ENCODE results near the gene TMEM134. TPM values are rescaled to one million over a fixed set of nuclear protein-coding genes. Genes with fewer than 3 reads are reported as not detected.
"Not testable (repeated sequence)": the region's sequence is repeated elsewhere in the genome, so short reads cannot be mapped to it uniquely, and the experiment has no call there.

TMEM134 gene
- total and polyA plus RNA-seq, 4 donors = 10.2 to 86.9 (median 63.5) TPM

DNA sequence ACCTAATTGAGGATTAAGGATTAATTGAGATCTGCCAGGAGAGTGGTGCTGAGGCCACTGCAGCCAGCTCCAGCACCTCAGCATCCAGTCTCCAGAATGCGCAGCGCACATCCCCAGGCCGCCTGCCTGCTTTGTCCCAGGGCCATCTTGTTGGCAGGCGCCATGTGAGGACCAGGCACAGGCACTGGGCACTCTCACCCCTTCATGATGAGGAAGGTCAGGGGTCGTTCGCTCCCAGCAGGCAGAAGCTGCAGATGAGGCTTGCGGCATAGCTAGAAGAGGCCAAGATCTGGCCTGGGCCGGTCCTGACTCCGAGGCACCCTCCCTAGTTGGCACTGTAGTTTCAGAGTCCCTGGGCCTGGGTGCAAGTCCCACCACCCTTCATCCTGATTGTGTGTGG lies 47.8 kb upstream of the TMEM134 start (continued):
- TF ChIP-seq, protein P1, sequence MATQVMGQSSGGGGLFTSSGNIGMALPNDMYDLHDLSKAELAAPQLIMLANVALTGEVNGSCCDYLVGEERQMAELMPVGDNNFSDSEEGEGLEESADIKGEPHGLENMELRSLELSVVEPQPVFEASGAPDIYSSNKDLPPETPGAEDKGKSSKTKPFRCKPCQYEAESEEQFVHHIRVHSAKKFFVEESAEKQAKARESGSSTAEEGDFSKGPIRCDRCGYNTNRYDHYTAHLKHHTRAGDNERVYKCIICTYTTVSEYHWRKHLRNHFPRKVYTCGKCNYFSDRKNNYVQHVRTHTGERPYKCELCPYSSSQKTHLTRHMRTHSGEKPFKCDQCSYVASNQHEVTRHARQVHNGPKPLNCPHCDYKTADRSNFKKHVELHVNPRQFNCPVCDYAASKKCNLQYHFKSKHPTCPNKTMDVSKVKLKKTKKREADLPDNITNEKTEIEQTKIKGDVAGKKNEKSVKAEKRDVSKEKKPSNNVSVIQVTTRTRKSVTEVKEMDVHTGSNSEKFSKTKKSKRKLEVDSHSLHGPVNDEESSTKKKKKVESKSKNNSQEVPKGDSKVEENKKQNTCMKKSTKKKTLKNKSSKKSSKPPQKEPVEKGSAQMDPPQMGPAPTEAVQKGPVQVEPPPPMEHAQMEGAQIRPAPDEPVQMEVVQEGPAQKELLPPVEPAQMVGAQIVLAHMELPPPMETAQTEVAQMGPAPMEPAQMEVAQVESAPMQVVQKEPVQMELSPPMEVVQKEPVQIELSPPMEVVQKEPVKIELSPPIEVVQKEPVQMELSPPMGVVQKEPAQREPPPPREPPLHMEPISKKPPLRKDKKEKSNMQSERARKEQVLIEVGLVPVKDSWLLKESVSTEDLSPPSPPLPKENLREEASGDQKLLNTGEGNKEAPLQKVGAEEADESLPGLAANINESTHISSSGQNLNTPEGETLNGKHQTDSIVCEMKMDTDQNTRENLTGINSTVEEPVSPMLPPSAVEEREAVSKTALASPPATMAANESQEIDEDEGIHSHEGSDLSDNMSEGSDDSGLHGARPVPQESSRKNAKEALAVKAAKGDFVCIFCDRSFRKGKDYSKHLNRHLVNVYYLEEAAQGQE (IDR thresholded peaks at IDR 0.05) = no peak
- TF ChIP-seq, protein P2, sequence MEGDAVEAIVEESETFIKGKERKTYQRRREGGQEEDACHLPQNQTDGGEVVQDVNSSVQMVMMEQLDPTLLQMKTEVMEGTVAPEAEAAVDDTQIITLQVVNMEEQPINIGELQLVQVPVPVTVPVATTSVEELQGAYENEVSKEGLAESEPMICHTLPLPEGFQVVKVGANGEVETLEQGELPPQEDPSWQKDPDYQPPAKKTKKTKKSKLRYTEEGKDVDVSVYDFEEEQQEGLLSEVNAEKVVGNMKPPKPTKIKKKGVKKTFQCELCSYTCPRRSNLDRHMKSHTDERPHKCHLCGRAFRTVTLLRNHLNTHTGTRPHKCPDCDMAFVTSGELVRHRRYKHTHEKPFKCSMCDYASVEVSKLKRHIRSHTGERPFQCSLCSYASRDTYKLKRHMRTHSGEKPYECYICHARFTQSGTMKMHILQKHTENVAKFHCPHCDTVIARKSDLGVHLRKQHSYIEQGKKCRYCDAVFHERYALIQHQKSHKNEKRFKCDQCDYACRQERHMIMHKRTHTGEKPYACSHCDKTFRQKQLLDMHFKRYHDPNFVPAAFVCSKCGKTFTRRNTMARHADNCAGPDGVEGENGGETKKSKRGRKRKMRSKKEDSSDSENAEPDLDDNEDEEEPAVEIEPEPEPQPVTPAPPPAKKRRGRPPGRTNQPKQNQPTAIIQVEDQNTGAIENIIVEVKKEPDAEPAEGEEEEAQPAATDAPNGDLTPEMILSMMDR (IDR thresholded peaks at IDR 0.05; ENCODE audit: low read depth, low read length, missing input control) = no peak
- TF ChIP-seq RXRA (IDR thresholded peaks at IDR 0.05) (no peak), FOXA1 (IDR thresholded peaks at IDR 0.05) (no peak), RAD21 (IDR thresholded peaks at IDR 0.05) (no peak), SP1 (IDR thresholded peaks at IDR 0.05) (no peak)

DNA sequence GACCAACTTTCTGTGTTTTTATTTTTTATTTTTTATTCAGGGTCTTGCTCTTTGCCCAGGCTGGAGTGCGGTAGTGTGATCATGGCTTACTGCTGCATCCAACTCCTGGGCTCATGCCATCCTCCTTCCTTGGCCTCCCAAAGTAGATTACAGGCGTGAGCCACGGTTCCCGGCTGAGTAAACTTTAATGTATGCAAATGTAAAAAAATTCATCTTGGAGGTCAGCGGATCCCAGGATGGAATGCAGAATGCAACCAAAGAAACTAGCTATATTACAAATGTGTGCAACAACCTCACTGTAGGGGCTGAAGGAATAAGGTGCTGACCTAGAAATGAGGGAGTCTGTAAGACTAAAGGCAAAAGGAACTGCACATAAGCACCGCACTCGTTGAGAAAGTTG lies 45.1 kb upstream of the TMEM134 start:
- Histone ChIP-seq H3K9me3 (ENCODE audit: control insufficient read depth in 4 of 4, low read length in 3 of 4) (no peaks in the 10 kb centered on the region), H3K4me1 (ENCODE audit: control insufficient read depth in 4 of 4, insufficient read depth in 4 of 4, low read length in 3 of 4) (no peaks in the 10 kb centered on the region), H3K27me3 (ENCODE audit: control insufficient read depth in 4 of 4, insufficient read depth in 4 of 4, low read length in 3 of 4) (no peaks in the 10 kb centered on the region), H3K9ac (ENCODE audit: low read depth in 1 of 2, low read length in 2 of 2) (no peak overlapping the region), H3K27ac (ENCODE audit: low read depth in 1 of 2, low read length in 2 of 2) (no peak overlapping the region), H3K4me3 (ENCODE audit: low read depth in 1 of 3, low read length in 3 of 3) (no peak overlapping the region), H3K36me3 (ENCODE audit: control insufficient read depth in 4 of 4, insufficient read depth in 3 of 4, low read depth in 1 of 4, low read length in 3 of 4) (no peaks in the 10 kb centered on the region)
- TF ChIP-seq, protein P2 (IDR thresholded peaks at IDR 0.05; ENCODE audit: low read depth, low read length, missing input control) = no peak
- no peak for TF ChIP-seq FOXA2 (IDR thresholded peaks at IDR 0.05)
- no peak for TF ChIP-seq TAF1 (conservative IDR thresholded peaks at IDR 0.05)
- TF ChIP-seq RXRA (IDR thresholded peaks at IDR 0.05) = no peak
- TF ChIP-seq, protein P3, sequence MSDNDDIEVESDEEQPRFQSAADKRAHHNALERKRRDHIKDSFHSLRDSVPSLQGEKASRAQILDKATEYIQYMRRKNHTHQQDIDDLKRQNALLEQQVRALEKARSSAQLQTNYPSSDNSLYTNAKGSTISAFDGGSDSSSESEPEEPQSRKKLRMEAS (IDR thresholded peaks at IDR 0.05) = no peak
- TF ChIP-seq SP1 (IDR thresholded peaks at IDR 0.05) = no peak
- no peak for TF ChIP-seq HNF4A (conservative IDR thresholded peaks at IDR 0.05)
- TF ChIP-seq EGR1 (IDR thresholded peaks at IDR 0.05; ENCODE audit: low read depth in 2 of 2) = no peak
- TF ChIP-seq, protein P4, sequence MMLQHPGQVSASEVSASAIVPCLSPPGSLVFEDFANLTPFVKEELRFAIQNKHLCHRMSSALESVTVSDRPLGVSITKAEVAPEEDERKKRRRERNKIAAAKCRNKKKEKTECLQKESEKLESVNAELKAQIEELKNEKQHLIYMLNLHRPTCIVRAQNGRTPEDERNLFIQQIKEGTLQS (IDR thresholded peaks at IDR 0.05) = no peak
- TF ChIP-seq RAD21 (IDR thresholded peaks at IDR 0.05) = no peak
- TF ChIP-seq GABPA (IDR thresholded peaks at IDR 0.05 in 1 of 2, conservative IDR thresholded peaks at IDR 0.05 in 1 of 2) = no peak
- no peak for TF ChIP-seq YY1 (IDR thresholded peaks at IDR 0.05)
- TF ChIP-seq, protein P1 (IDR thresholded peaks at IDR 0.05) = no peak
- TF ChIP-seq FOXA1 (IDR thresholded peaks at IDR 0.05) = no peak
- TF ChIP-seq JUND (IDR thresholded peaks at IDR 0.05) = no peak
- DNase-seq (ENCODE audit: low spot score) = no peak
- 83% methylated on average over 7 of the region's 7 CpGs for WGBS

DNA sequence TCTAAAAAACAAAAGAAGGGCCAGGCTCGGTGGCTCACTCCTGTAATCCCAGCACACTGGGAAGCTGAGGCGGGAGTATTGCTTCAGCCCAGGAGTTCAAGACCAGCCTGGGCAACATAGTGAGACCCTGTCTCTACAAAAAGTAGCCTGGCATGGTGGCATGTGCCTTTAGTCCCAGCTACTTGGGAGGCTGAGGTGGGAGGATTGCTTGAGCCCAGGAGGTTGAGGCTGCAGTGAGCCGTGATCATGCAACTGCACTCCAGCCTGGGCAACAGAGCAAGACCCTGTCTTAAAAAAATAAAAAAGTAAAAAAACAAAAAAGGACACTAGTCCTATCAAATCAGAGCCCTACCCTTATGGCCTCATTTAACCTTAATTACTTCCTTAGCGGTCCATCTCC lies 42.5 kb upstream of the TMEM134 start:
- H3K4me1 ChIP-seq (ENCODE audit: control insufficient read depth in 4 of 4, insufficient read depth in 4 of 4, low read length in 3 of 4) = peaks cover 0 to 19% (median 13%) of the 10 kb centered on the region in 4 donors
- H3K9ac ChIP-seq (ENCODE audit: low read depth in 1 of 2, low read length in 2 of 2); H3K4me3 ChIP-seq (ENCODE audit: low read depth in 1 of 3, low read length in 3 of 3); H3K9me3 ChIP-seq (ENCODE audit: control insufficient read depth in 4 of 4, low read length in 3 of 4); DNase-seq (ENCODE audit: low spot score); H3K27ac ChIP-seq (ENCODE audit: low read depth in 1 of 2, low read length in 2 of 2); H3K27me3 ChIP-seq (ENCODE audit: control insufficient read depth in 4 of 4, insufficient read depth in 4 of 4, low read length in 3 of 4); H3K36me3 ChIP-seq (ENCODE audit: control insufficient read depth in 4 of 4, insufficient read depth in 3 of 4, low read depth in 1 of 4, low read length in 3 of 4): not testable (repeated sequence)
- 93% methylated on average over 4 of the region's 4 CpGs for WGBS
